SK-N-SH treated with all-trans-retinoic acid at 6 μM for 48 hours (cell line): ENCODE measurements around the gene RASAL1.
A peak's percentile ranks its signal among the peaks of the same experiment; 100 is the strongest.

ENCODE experiments used
- ATAC-seq: fragments of 200-7000 bp; cut with Tn5 transposase; 3 replicates; pipeline ENCODE4 v1.9.1; 2020; ENCODE audit warnings: mild to moderate bottlenecking, moderate library complexity
- ARNTL ChIP-seq: fragments of 450-650 bp; formaldehyde crosslinking; IDR thresholded peaks from 2 replicates; pipeline ENCODE4 v1.5.0; 2020; ENCODE audit warnings: low read depth, mild to moderate bottlenecking, moderate library complexity, borderline replicate concordance
- CSDC2 ChIP-seq: fragments of 250-450 bp; sonication (Bioruptor Pico); IDR thresholded peaks from 2 replicates; pipeline ENCODE4 v1.5.0; 2020; ENCODE audit warnings: mild to moderate bottlenecking, moderate library complexity
- ESRRG ChIP-seq: fragments of 250-450 bp; sonication (Bioruptor Pico); IDR thresholded peaks from 2 replicates; pipeline ENCODE4 v1.6.1; 2021; ENCODE audit warnings: mild to moderate bottlenecking
- GLIS3 ChIP-seq: fragments of 250-450 bp; sonication (Bioruptor Pico); IDR thresholded peaks from 2 replicates; pipeline ENCODE4 v1.5.0; 2020; ENCODE audit warnings: mild to moderate bottlenecking, moderate library complexity
- OSR1 ChIP-seq: fragments of 250-450 bp; sonication (Bioruptor Pico); IDR thresholded peaks from 2 replicates; pipeline ENCODE4 v1.8.0; 2022; ENCODE audit warnings: moderate library complexity, mild to moderate bottlenecking, inconsistent platforms
- RARB ChIP-seq: fragments of 250-450 bp; sonication (Bioruptor Pico); IDR thresholded peaks from 2 replicates; pipeline ENCODE4 v1.8.0; 2021; ENCODE audit warnings: mild to moderate bottlenecking, moderate library complexity
- SNAI2 ChIP-seq: fragments of 250-450 bp; sonication (Bioruptor Pico); IDR thresholded peaks from 2 replicates; pipeline ENCODE4 v1.5.0; 2020; ENCODE audit warnings: mild to moderate bottlenecking, moderate library complexity
- TCF4 ChIP-seq: fragments of 250-450 bp; sonication (Bioruptor Pico); IDR thresholded peaks from 2 replicates; pipeline ENCODE4 v1.8.0; 2021; ENCODE audit warnings: mild to moderate bottlenecking, moderate library complexity, borderline replicate concordance
- TOX ChIP-seq: fragments of 250-450 bp; sonication (Bioruptor Pico); IDR thresholded peaks from 2 replicates; pipeline ENCODE4 v1.8.0; 2021; ENCODE audit warnings: mild to moderate bottlenecking, moderate library complexity, borderline replicate concordance
- ZFP3 ChIP-seq: fragments of 250-450 bp; sonication (Bioruptor Pico); IDR thresholded peaks from 2 replicates; pipeline ENCODE4 v1.5.0; 2020; ENCODE audit warnings: mild to moderate bottlenecking, moderate library complexity
- ZFP30 ChIP-seq: fragments of 450-650 bp; formaldehyde crosslinking; IDR thresholded peaks from 2 replicates; pipeline ENCODE4 v1.5.0; 2022; ENCODE audit warnings: mild to moderate bottlenecking, moderate library complexity
- ZNF565 ChIP-seq: fragments of 450-650 bp; formaldehyde crosslinking; conservative IDR thresholded peaks from 2 replicates; pipeline ENCODE4 v1.5.0; 2020; ENCODE audit warnings: low read depth, mild to moderate bottlenecking, moderate library complexity
- ZNF70 ChIP-seq: fragments of 450-650 bp; formaldehyde crosslinking; IDR thresholded peaks from 2 replicates; pipeline ENCODE4 v1.5.0; 2020; ENCODE audit warnings: mild to moderate bottlenecking, moderate library complexity
- ZNF8 ChIP-seq: fragments of 450-650 bp; formaldehyde crosslinking; IDR thresholded peaks from 2 replicates; pipeline ENCODE4 v1.5.0; 2020; ENCODE audit warnings: mild to moderate bottlenecking, moderate library complexity
- TF ChIP-seq, protein P1 (sequence below): fragments of 250-450 bp; sonication (Bioruptor Pico); IDR thresholded peaks from 2 replicates; pipeline ENCODE4 v1.5.0; 2020; ENCODE audit warnings: mild to moderate bottlenecking, moderate library complexity
- TF ChIP-seq, protein P2 (sequence below): fragments of 250-450 bp; sonication (Bioruptor Pico); IDR thresholded peaks from 2 replicates; pipeline ENCODE4 v1.5.1; 2020; ENCODE audit warnings: low read depth, mild to moderate bottlenecking, moderate library complexity

Gene RASAL1

DNA sequence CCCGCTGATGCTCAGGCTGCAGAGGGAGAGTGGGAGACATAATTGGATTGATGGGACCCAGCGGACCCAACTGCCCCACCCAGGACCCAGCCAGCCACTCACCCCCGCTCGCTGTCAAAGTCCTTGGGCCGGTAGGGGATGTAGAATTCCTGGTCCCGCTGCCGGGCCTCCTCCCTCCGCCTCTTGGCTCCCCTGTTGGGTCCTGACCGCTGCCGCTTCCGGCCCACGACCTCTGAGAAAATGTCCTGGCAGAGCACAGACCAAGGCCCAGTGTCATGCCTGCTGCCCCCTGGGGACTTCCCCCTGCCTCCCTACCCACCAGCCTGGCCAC lies 27.4 kb upstream of the RASAL1 start:
- TF ChIP-seq TOX (CRISPR knock-in tag) (no peak), ESRRG (no peak)
- TF ChIP-seq, protein P1, sequence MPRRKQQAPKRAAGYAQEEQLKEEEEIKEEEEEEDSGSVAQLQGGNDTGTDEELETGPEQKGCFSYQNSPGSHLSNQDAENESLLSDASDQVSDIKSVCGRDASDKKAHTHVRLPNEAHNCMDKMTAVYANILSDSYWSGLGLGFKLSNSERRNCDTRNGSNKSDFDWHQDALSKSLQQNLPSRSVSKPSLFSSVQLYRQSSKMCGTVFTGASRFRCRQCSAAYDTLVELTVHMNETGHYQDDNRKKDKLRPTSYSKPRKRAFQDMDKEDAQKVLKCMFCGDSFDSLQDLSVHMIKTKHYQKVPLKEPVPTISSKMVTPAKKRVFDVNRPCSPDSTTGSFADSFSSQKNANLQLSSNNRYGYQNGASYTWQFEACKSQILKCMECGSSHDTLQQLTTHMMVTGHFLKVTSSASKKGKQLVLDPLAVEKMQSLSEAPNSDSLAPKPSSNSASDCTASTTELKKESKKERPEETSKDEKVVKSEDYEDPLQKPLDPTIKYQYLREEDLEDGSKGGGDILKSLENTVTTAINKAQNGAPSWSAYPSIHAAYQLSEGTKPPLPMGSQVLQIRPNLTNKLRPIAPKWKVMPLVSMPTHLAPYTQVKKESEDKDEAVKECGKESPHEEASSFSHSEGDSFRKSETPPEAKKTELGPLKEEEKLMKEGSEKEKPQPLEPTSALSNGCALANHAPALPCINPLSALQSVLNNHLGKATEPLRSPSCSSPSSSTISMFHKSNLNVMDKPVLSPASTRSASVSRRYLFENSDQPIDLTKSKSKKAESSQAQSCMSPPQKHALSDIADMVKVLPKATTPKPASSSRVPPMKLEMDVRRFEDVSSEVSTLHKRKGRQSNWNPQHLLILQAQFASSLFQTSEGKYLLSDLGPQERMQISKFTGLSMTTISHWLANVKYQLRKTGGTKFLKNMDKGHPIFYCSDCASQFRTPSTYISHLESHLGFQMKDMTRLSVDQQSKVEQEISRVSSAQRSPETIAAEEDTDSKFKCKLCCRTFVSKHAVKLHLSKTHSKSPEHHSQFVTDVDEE (CRISPR knock-in tag) = no peak
- ATAC-seq = no peak

- no peak for TF ChIP-seq OSR1 (CRISPR knock-in tag)
- no peak for TF ChIP-seq ZFP3 (CRISPR knock-in tag)
- TF ChIP-seq TCF4 = no peak
- TF ChIP-seq, protein P2, sequence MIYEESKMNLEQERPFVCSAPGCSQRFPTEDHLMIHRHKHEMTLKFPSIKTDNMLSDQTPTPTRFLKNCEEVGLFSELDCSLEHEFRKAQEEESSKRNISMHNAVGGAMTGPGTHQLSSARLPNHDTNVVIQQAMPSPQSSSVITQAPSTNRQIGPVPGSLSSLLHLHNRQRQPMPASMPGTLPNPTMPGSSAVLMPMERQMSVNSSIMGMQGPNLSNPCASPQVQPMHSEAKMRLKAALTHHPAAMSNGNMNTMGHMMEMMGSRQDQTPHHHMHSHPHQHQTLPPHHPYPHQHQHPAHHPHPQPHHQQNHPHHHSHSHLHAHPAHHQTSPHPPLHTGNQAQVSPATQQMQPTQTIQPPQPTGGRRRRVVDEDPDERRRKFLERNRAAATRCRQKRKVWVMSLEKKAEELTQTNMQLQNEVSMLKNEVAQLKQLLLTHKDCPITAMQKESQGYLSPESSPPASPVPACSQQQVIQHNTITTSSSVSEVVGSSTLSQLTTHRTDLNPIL = no peak
- TF ChIP-seq, protein P1 (CRISPR knock-in tag) = no peak
- TF ChIP-seq CSDC2 (CRISPR knock-in tag) = no peak
- no peak for TF ChIP-seq ZNF8 (CRISPR knock-in tag)
- TF ChIP-seq ZNF70 (CRISPR knock-in tag) = no peak
- ATAC-seq = peak; percentile 35
Observed at GRCh38 chr12:113162102-113163029, 26.8 kb upstream of the RASAL1 start.

DNA sequence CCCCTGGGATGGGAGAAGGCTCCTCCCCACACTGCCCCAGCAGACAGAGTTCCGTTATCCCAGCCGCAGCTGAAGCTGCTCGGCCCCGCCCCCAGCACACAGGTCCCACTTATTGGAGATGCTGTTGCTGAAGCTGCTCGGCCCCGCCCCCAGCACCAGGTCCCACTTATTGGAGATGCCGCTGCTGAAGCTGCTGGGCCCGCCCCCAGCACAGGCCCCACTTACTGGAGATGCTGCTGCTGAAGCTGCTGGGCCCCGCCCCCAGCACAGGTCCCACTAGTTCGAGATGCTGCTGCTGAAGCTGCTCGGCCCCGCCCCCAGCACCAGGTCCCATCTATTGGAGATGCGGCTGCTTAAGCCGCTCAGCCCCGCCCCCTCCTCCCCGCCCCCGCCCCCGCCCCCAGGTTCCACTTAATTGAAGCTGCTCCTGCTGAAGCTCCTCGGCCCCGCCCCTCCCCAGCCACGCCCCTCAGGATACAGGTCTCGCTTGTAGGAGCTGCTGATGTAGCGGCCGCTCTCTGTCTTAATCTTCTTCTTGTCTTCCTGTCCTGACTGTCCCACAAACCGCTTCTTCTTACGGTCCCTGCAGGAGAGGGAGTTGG lies 26.0 kb upstream of the RASAL1 start:
- TF ChIP-seq GLIS3 (CRISPR knock-in tag) (no peak), OSR1 (CRISPR knock-in tag) (no peak), SNAI2 (CRISPR knock-in tag) (no peak), ZFP30 (CRISPR knock-in tag) (no peak)
- peak; percentile 59 for ATAC-seq

DNA sequence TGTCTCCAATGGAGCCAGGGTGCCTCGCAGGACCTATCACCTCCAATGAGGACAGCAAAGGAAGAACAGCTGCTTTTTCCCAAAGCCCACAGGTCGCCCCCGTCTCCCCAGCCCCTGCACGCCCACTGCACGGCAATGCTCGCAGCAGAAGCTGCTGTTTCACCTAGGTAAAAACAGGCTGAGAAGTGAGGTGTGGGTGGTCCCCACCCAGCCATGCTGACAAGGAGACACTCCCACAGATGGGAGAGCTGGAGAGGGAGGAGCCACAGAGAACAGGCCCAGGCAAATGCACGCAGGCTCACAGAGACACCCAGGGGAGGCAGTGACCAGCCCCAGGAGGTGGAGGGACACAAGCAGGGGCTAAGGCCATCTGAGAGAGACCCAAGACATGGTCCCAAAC lies 24.4 kb upstream of the RASAL1 start:
- ATAC-seq = no peak
- no peak for TF ChIP-seq TOX (CRISPR knock-in tag)
- no peak for TF ChIP-seq CSDC2 (CRISPR knock-in tag)
- no peak for TF ChIP-seq RARB (CRISPR knock-in tag)
- TF ChIP-seq, protein P2 = no peak
- no peak for TF ChIP-seq ARNTL (CRISPR knock-in tag)
- no peak for TF ChIP-seq ZNF565 (CRISPR knock-in tag)
- no peak for TF ChIP-seq SNAI2 (CRISPR knock-in tag)
- no peak for TF ChIP-seq ZNF70 (CRISPR knock-in tag)
